GM21717 (cell line): ENCODE results near the gene GRHL1.
A peak's percentile ranks its signal among the peaks of the same experiment; 100 is the strongest.

Experiments
- ATAC-seq: cut with Tn5 transposase; IDR thresholded peaks from one replicate; pipeline ENCODE4 v1.9.1; 2021; ENCODE audit warnings: mild to moderate bottlenecking, moderate library complexity; ENCODE audit not compliant: unreplicated experiment

The GRHL1 gene

DNA sequence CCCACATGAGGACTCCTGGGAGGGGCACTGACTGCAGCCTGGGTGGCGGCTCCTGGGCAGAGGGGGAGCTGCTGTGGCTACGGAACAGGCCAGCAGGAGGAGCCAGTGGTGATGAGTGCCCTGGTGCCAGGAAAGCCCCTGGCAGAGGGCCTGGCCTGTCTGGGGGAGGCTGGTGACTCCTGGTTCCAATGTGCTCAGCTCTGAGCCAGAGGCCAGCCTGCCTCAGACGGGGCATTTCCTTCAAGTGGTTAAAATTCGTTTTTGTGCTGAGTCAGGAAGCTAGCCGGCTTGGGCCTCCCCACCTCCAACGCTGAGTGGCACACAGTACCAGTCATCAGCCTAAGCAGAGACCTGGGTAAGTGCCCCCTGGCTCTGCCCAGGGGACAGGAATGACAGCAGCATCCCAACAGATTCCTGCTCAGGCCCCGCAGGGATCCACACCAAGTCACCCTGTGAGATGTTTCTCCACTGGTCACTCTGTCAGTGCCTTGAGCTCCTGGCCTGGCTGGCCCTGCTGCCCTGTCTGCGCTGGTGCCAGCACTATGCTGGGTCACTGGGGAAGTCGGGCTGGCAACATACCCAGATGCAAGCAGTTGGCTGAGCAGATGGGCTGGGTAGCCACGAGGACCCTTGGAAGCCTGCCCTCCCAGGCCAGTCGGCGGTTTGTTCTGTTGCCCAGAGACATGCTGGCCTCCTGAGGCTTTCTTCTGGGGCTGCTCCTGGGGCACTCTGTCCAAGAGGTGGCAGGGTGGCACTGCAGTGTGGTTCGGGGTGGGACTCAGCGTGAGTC, 84.8 kb downstream of the GRHL1 start:
- ATAC-seq: no peak

DNA sequence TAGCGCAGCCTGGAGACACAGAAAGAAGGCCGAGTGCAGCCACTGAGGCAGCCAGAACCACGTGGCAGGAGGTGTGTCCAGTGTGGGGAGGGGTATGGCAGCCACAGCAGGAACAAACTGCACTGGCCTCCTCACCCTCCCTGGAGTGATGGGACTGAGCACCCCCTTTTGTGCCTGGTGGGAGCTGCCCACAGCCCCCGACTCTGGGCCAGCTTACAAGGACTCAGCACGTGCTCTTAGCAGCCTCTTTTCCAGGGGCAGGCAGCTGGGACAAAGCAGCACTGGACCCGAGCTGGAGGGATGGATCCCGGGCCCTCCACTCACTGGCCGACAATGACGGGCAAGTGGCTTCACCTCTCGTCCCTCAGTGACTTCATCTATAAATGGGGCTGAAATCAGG, 86.6 kb downstream of the GRHL1 start:
- no peak for ATAC-seq

GRCh38 chr2:10038716-10039115, 87.2 kb downstream of the GRHL1 start:
- ATAC-seq: no peak

DNA sequence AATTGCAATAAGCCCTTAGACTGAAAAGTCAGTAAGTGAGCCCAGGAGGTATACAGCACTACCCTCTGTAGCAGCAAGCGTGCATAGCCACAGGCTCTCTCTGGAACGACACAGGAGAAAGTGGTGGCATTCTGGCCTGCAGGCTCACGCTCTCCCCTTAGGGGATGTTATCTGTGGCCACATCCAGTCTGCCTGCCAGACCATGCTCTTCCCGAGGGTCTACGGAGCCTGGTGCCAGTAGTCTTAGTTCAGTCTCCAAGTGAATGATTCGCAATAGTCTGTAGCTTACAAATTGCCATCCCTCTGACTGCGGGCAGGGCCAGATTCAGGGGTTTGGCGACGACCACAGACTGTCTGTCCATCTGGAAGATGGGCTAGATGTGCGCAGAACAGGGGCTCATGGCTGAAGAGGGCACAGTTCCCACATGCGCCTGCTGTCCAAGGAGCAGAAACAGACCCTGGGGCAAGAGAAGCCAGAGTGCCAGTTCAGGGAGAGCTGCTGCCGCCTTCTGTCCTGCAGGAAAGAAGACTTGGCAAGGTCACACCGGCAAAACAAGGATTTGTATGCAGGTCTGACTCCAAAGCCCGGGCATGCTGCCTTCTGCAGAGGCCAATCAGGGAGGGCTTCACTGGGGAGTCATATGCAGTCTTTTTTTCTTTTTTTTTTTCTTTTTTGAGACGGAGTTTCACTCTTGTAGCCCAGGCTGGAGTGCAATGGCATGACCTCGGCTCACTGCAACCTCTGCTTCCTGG, 88.3 kb downstream of the GRHL1 start:
- no peak for ATAC-seq

DNA sequence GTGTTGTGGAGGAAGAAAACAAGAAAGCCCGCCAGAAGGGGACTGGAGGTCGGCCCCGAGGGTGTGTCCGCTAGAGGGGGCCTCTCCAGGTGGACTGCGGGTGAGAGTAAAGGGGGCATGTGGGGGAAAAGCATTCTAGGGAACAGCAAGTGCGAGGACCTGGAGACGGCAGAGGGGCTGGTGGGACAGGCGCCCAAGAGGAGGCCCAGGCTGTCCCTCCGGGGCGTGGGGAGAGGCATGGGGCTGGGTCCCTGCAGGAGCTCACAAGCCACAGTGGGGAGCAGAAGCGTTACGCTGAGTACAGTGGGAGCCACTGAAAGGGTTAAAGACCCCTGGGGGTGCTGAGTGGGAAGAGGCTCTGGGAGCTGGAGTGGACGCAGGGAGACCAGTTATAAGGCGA, 90.2 kb downstream of the GRHL1 start:
- no peak for ATAC-seq

DNA sequence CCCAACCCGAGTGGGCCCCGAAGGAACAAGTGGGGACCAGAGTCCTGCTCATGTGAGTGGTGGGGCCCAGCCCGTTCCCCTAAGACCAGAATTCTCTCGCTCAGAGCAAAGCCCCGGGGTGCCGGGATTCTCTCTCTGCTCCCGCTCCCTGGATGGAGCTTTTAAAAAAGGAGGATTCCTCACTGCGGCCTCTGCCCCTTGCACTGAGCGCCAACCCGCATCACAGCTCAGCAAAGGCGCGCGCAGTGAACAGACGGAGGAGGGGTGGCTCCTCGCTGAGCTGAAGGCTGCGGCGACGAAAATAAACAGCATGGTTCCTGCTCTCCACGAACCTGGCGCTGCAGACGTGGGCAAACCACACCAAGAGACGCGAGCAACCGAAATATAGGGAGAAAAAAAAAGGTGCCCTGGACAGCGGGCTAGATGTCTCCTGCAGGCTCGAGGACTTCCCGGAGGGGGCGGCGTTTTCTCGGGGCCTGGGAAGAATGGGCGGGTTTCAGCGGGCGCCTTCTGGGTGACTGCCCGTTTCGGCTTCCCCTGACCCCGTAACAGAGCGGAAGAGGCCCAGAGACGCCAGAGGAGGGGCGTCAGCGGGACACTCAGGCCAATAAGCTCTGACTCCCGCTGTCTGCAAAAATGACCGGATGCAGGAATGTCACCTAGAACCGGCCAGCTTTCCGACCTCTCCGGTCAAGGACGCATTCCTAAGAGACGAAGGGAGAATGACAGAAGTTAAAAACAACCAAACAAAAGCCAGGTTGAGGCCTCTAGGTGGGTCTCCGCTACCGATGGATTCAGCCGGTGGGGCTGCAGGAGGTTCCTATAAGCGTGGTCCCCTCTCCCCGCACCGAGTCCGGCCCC, 91.0 kb downstream of the GRHL1 start:
- no peak for ATAC-seq

GRCh38 chr2:10043256-10043905, 91.9 kb downstream of the GRHL1 start, which contains the start of gene KLF11:
TSS of gene KLF11 (plus strand) at chr2:10043550. CDS start at chr2:10043717, 167 bp downstream.
- ATAC-seq: peak; percentile 51

DNA sequence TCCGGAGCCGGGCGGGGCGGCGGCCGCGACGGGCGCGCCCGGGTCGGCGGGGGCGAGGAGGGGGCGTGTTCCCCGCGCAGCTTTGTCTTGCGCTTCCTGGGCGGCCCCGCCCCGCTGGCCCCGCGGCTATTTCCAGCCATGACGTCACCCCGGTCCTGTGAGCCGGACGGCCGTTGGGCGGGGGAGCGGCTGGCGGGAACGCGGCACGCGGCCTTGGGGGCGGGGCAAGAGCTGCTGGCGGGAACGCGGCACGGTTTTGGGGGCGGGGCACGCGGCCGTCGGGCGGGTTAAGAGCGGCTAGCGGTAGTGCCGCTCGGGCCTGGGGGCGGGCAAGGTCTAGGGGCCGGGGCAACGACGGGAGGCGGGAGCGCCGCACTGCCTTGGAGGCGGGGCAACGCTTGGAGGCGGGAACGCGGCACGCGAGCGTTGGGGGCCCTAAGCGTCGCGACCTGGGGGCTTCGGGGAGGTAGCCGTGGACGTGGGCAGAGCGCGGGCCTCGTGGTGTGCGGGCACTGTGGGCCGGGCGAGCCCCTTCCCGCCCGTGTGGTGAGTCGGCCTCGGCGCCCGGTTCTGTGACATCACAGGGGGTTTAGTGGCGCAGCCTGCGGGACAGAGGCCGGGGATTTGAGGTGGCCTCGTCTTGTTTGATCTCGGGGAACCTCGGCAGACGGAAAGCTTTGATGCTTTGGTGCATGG, 92.6 kb downstream of the GRHL1 start:
- ATAC-seq: peak; percentile 30

DNA sequence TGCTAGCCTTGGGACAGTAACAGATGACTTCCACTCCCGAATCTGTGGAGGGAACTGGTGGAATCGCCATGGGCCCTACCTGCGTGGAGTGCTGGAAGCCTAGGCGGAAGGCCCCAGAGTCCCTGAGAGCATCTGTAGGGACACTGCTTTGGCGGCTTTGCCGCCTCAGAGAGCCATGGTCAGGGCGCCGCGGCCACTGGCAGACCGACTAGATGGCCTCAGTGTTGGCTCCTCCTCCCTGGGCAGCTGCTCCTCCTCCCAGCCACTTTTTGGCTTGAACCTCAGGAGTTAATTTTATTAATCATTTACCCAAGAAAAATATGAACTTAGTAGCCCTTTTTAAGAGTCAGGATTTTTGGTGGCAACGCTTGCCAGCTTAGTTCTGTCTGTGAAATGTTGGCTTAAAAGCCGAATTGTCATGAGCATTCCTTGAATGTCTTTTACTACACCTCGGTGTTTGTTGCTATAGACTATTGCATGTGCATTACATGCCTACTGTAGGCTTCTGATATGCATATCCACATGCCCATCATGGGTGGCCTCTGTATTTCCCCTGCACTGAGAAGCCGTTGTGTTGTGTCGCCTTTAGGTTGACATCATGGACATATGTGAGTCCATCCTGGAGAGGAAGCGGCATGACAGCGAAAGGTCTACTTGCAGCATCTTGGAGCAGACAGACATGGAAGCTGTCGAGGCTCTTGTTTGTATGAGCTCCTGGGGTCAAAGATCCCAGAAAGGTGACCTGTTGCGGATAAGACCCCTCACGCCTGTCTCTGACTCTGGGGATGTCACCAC, 94.3 kb downstream of the GRHL1 start:
- no peak for ATAC-seq

DNA sequence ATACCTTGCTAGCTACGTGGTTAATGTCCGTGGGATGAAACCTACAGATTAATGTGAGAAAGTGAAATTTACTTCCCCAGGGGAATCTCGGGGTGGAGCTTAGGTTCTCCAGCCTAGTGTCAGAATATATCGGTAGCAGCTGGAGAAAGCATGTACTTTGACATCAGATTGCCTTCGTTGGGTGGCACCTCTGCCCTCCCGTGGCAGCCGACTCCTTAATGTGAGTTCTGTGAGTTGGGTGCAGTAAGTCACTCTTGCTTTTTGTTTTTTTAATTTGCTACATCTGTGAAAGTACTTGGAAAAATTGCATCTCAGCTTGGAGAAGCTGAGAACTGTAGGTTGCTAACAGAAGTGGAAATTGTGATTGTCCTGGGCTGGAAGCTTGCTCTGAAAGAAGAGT, 95.4 kb downstream of the GRHL1 start:
- ATAC-seq: no peak

DNA sequence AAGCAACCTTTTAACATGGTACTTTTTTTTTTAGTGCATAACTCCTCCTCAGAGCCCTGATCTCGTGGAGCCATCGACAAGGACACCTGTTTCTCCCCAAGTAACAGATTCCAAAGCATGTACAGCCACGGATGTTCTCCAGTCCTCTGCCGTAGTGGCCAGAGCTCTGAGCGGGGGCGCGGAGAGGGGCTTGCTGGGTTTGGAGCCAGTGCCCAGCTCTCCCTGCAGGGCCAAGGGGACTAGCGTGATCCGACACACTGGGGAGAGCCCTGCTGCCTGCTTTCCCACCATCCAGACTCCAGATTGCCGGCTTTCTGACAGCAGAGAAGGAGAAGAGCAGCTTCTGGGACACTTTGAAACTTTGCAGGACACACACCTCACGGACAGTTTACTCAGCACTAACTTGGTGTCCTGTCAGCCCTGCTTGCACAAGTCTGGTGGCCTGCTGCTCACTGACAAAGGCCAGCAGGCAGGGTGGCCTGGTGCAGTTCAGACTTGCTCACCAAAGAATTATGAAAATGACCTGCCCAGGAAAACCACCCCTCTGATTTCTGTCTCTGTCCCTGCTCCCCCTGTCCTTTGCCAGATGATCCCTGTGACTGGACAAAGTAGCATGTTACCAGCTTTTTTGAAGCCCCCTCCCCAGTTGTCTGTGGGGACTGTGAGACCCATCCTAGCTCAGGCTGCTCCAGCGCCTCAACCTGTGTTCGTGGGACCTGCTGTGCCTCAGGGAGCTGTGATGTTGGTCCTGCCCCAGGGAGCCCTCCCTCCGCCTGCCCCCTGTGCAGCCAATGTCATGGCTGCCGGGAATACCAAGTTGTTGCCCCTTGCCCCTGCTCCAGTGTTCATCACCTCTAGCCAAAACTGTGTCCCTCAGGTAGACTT, 96.4 kb downstream of the GRHL1 start:
- no peak for ATAC-seq

- no peak for ATAC-seq
Observed at GRCh38 chr2:10048501-10049171, 97.1 kb downstream of the GRHL1 start.
